IMR-90 (cell line): ENCODE results near the gene SCFD2. TPM values are rescaled to one million over a fixed set of nuclear protein-coding genes. Genes with fewer than 3 reads are reported as not detected.

ENCODE experiments used
- ATAC-seq: fragments of 200-7000 bp; cut with Tn5 transposase; 2 replicates; pipeline ENCODE4 v1.9.1; 2020; ENCODE audit warnings: low read depth, mild to moderate bottlenecking, moderate library complexity
- BruUV-seq: library from RNA; stranded (reverse); fragments of 400-500 nt; replicated peaks from 2 replicates; lab custom pipeline; 2021; lab: Mats Ljungman, UMichigan
- CTCF ChIA-PET: fragments of 300-600 bp; formaldehyde crosslinking; extraction: SDS; loops from one replicate; lab custom pipeline; 2021; ENCODE audit warnings: antibody characterized with exemption; lab: Yijun Ruan, JAX
- POLR2A ChIA-PET: fragments of 300-600 bp; sonication (Branson Sonifier 250); formaldehyde crosslinking; loops from one replicate; lab custom pipeline; 2022; ENCODE audit warnings: antibody characterized with exemption; ENCODE audit not compliant: unreplicated experiment; lab: Charles Lee
- DNase-seq: peaks from one replicate; pipeline ENCODE4 v3.0.0; 2013
- H2AFZ ChIP-seq: replicated peaks from 2 replicates; pipeline ENCODE3; 2013; ENCODE audit warnings: low read length, mild to moderate bottlenecking; ENCODE audit not compliant: poor library complexity
- H2AK5ac ChIP-seq: 2 replicates; pipeline ENCODE4 v1.6.1; 2013; ENCODE audit warnings: low read depth, low read length, inconsistent platforms
- H2AK9ac ChIP-seq: replicated peaks from 2 replicates; pipeline ENCODE3; 2013; ENCODE audit warnings: mild to moderate bottlenecking, low read depth, low read length, moderate library complexity; ENCODE audit not compliant: poor library complexity
- H2BK120ac ChIP-seq: 2 replicates; pipeline ENCODE4 v1.6.1; 2013; ENCODE audit warnings: low read depth, low read length, inconsistent platforms
- H2BK15ac ChIP-seq: 3 replicates; pipeline ENCODE4 v1.6.1; 2013; ENCODE audit warnings: low read depth, low read length, inconsistent platforms
- H2BK20ac ChIP-seq: 2 replicates; pipeline ENCODE4 v1.6.1; 2013; ENCODE audit warnings: low read depth, mild to moderate bottlenecking, inconsistent platforms, low read length, moderate library complexity
- H2BK5ac ChIP-seq: 2 replicates; pipeline ENCODE4 v1.6.1; 2013; ENCODE audit warnings: mild to moderate bottlenecking, low read depth, low read length, inconsistent platforms; ENCODE audit not compliant: poor library complexity, severe bottlenecking
- H3K14ac ChIP-seq: replicated peaks from 2 replicates; pipeline ENCODE4 v1.6.1; 2013; ENCODE audit warnings: low read depth, low read length, inconsistent platforms
- H3K18ac ChIP-seq: 2 replicates; pipeline ENCODE4 v1.6.1; 2013; ENCODE audit warnings: low read depth, low read length, control low read depth
- H3K23ac ChIP-seq: 2 replicates; pipeline ENCODE4 v1.6.1; 2013; ENCODE audit warnings: low read depth, low read length, inconsistent platforms
- H3K27ac ChIP-seq: 2 replicates; pipeline ENCODE4 v1.5.1; 2013; ENCODE audit warnings: mild to moderate bottlenecking, control low read depth, low read length; ENCODE audit not compliant: insufficient read depth
- H3K27me3 ChIP-seq: 2 replicates; pipeline ENCODE4 v1.6.1; 2013; ENCODE audit warnings: low read length; ENCODE audit not compliant: control insufficient read depth, insufficient read depth
- H3K36me3 ChIP-seq: 2 replicates; pipeline ENCODE4 v1.6.1; 2013; ENCODE audit warnings: low read length, mixed read lengths; ENCODE audit not compliant: control insufficient read depth, insufficient read depth
- H3K4ac ChIP-seq: 2 replicates; pipeline ENCODE4 v1.6.1; 2013; ENCODE audit warnings: low read depth, low read length, inconsistent platforms
- H3K4me1 ChIP-seq: 2 replicates; pipeline ENCODE4 v1.6.1; 2013; ENCODE audit warnings: low read length, mixed read lengths; ENCODE audit not compliant: control insufficient read depth, insufficient read depth
- H3K4me2 ChIP-seq: 2 replicates; pipeline ENCODE4 v1.6.1; 2013; ENCODE audit warnings: low read depth, mild to moderate bottlenecking, control low read depth, low read length, moderate library complexity
- H3K4me3 ChIP-seq: 2 replicates; pipeline ENCODE4 v1.5.1; 2013; ENCODE audit warnings: low read depth, mild to moderate bottlenecking, control low read depth, low read length, moderate library complexity; ENCODE audit not compliant: insufficient read depth
- H3K56ac ChIP-seq: 2 replicates; pipeline ENCODE4 v1.6.1; 2013; ENCODE audit warnings: low read length, inconsistent platforms; ENCODE audit not compliant: insufficient read depth; ENCODE audit errors: extremely low read depth
- H3K79me1 ChIP-seq, 2 experiments: 2 replicates each; pipeline ENCODE4 v1.6.1; 2013; ENCODE audit warnings: low read length in 2 of 2, inconsistent platforms in 1 of 2, low read depth in 1 of 2
- H3K9ac ChIP-seq: 2 replicates; pipeline ENCODE4 v1.6.1; 2013; ENCODE audit warnings: low read depth, low read length, control low read depth
- H3K9me1 ChIP-seq: 2 replicates; pipeline ENCODE4 v1.6.1; 2013; ENCODE audit warnings: low read length, inconsistent platforms; ENCODE audit not compliant: insufficient read depth
- H3K9me3 ChIP-seq: 2 replicates; pipeline ENCODE4 v1.6.1; 2013; ENCODE audit warnings: low read length; ENCODE audit not compliant: control insufficient read depth, insufficient read depth
- H4K20me1 ChIP-seq: 2 replicates; pipeline ENCODE4 v1.6.1; 2013; ENCODE audit warnings: low read length, inconsistent platforms; ENCODE audit not compliant: insufficient read depth
- H4K5ac ChIP-seq: 2 replicates; pipeline ENCODE4 v1.6.1; 2013; ENCODE audit warnings: mild to moderate bottlenecking, low read depth, low read length, control low read depth
- H4K8ac ChIP-seq, 2 experiments: 2 replicates each; pipeline ENCODE4 v1.6.1; 2013; ENCODE audit warnings: low read depth in 2 of 2, low read length in 2 of 2, control low read depth in 1 of 2, inconsistent platforms in 1 of 2
- H4K91ac ChIP-seq: 2 replicates; pipeline ENCODE4 v1.6.1; 2013; ENCODE audit warnings: low read depth, low read length, inconsistent platforms; ENCODE audit not compliant: insufficient read depth
- BHLHE40 ChIP-seq: fragments of 150-350 bp; IDR thresholded peaks from 2 replicates; pipeline ENCODE4 v1.6.1; 2016; ENCODE audit warnings: mild to moderate bottlenecking, low read depth, low read length
- CEBPB ChIP-seq: IDR thresholded peaks from 2 replicates; pipeline ENCODE4 v1.6.1; 2012; ENCODE audit warnings: low read depth, low read length, improper control_type of control experiment
- CTCF ChIP-seq: conservative IDR thresholded peaks from 2 replicates; pipeline ENCODE4 v1.5.1; 2012; ENCODE audit warnings: mild to moderate bottlenecking, low read depth, low read length, improper control_type of control experiment
- FOS ChIP-seq: fragments of 150-350 bp; IDR thresholded peaks from 2 replicates; pipeline ENCODE4 v1.6.1; 2016; ENCODE audit warnings: low read depth, low read length
- MAFK ChIP-seq: IDR thresholded peaks from 2 replicates; pipeline ENCODE4 v1.6.1; 2012; ENCODE audit warnings: low read depth, low read length, improper control_type of control experiment
- MAZ ChIP-seq: IDR thresholded peaks from 2 replicates; pipeline ENCODE4 v1.6.1; 2012; ENCODE audit warnings: low read depth, mild to moderate bottlenecking, low read length, improper control_type of control experiment, moderate library complexity, borderline replicate concordance
- MXI1 ChIP-seq: IDR thresholded peaks from 2 replicates; pipeline ENCODE4 v1.6.1; 2012; ENCODE audit warnings: low read depth, mild to moderate bottlenecking, low read length, moderate library complexity, borderline replicate concordance
- POLR2A ChIP-seq: IDR thresholded peaks from 2 replicates; pipeline ENCODE4 v1.6.1; 2012; ENCODE audit warnings: mild to moderate bottlenecking, low read depth, low read length
- RAD21 ChIP-seq: IDR thresholded peaks from 2 replicates; pipeline ENCODE4 v1.6.1; 2012; ENCODE audit warnings: low read length, improper control_type of control experiment
- RCOR1 ChIP-seq: IDR thresholded peaks from 2 replicates; pipeline ENCODE4 v1.6.1; 2012; ENCODE audit warnings: mild to moderate bottlenecking, low read length, improper control_type of control experiment; ENCODE audit not compliant: insufficient replicate concordance
- RFX5 ChIP-seq: IDR thresholded peaks from 2 replicates; pipeline ENCODE4 v1.8.0; 2012; ENCODE audit warnings: low read depth, mild to moderate bottlenecking, low read length, moderate library complexity
- SMC3 ChIP-seq: fragments of 150-350 bp; IDR thresholded peaks from 2 replicates; pipeline ENCODE4 v1.6.1; 2016; ENCODE audit warnings: low read depth, mild to moderate bottlenecking, antibody characterized with exemption, low read length, moderate library complexity
- WGBS, 2 experiments: methylation state at CpG; one replicate each; pipeline versions ENCODE4 v1.1.5 to v1.1.7; 2013; ENCODE audit warnings: missing lambda C conversion rate in 2 of 2; ENCODE audit not compliant: insufficient read length in 1 of 2; ENCODE audit errors: extremely low coverage in 2 of 2; 5-methylcytosine and 5-hydroxymethylcytosine counted together
- dilution Hi-C: fragments of 300-500 bp; cut with HindIII; formaldehyde crosslinking; loops from one replicate; pipeline ENCODE4 v1.14.3; 2018; ENCODE audit warnings: low sequenced_read_pairs; ENCODE audit not compliant: unreplicated experiment
- in situ Hi-C: fragments of 300-500 bp; cut with MboI; formaldehyde crosslinking; loops from 3 replicates; pipeline ENCODE4 v1.14.3; 2019; ENCODE audit warnings: low sequenced_read_pairs, inconsistent platforms, mixed read lengths
- intact Hi-C: fragments of 100-400 bp; cut with micrococcal nuclease; formaldehyde crosslinking; loops from 2 replicates; pipeline ENCODE4 v1.10.0; 2022
- polyA plus RNA-seq, 3 experiments: library from polyadenylated mRNA; depleted of rRNA; stranded (reverse); fragments of >200 nt; gene quantifications; 2 replicates each; pipeline ENCODE4 v1.2.3, GENCODE V29; 2012; ENCODE audit warnings: low replicate concordance in 1 of 3
- total RNA-seq: library from RNA; depleted of rRNA; stranded (reverse); fragments of >200 nt; gene quantifications from 2 replicates; pipeline ENCODE4 v1.2.3, GENCODE V29; 2012
- TF ChIP-seq, protein P1 (sequence below): fragments of 150-350 bp; IDR thresholded peaks from 2 replicates; pipeline ENCODE4 v1.6.1; 2017; ENCODE audit warnings: mild to moderate bottlenecking, antibody characterized with exemption, low read length, low read depth
- TF ChIP-seq, protein P2 (sequence below): fragments of 150-350 bp; IDR thresholded peaks from 2 replicates; pipeline ENCODE4 v1.6.1; 2016; ENCODE audit warnings: low read depth, mild to moderate bottlenecking, low read length, moderate library complexity, borderline replicate concordance

The SCFD2 gene
- total and polyA plus RNA-seq, 2 of the 4 experiments (the other 2 are of a cell fraction), result 18.9 to 62.4 TPM

- POLR2A ChIA-PET, result interaction anchor here (0.7 kb wide), 1 partner anchor 268 kb away, joined by 5 read pairs; no protein-coding TSS in a partner anchor
- dilution Hi-C loops, result no loop called here
- Histone ChIP-seq H2BK5ac (no peak overlapping the region), H3K4me3 (no peak overlapping the region), H2AK9ac (no peak overlapping the region), H2BK15ac (peak overlapping the region; percentile 74; the same call in 1 of the 3 replicates), H3K9ac (no peak overlapping the region), H4K91ac (peak overlapping the region; percentile 17; the same call in 1 of the 2 replicates), H3K23ac (no peak overlapping the region), H2AFZ (peak overlapping the region; percentile 67), H4K5ac (no peak overlapping the region), H3K9me3 (no peaks in the 10 kb centered on the region), H2BK20ac (peak overlapping the region; percentile 75), H2AK5ac (peak overlapping the region; percentile 15; the same call in 1 of the 2 replicates), H4K20me1 (no peaks in the 10 kb centered on the region), H3K4ac (peak overlapping the region; percentile 17; the same call in 1 of the 2 replicates), H3K18ac (no peak overlapping the region; the same call in 1 of the 2 replicates), H3K27ac (no peak overlapping the region), H2BK120ac (peak overlapping the region; percentile 37), H3K27me3 (no peaks in the 10 kb centered on the region), H3K36me3 (no peaks in the 10 kb centered on the region), H3K4me1 (peaks cover 23% of the 10 kb centered on the region), H3K4me2 (no peak overlapping the region; the same call in 1 of the 2 replicates), H3K9me1 (peaks cover 15% of the 10 kb centered on the region), H3K79me1 (no peaks in the 10 kb centered on the region), H4K8ac (peak overlapping the region in 1 of 2 experiments; percentile 2; a peak in 1 of 4 replicates), H3K56ac (no peak overlapping the region; the same call in 1 of the 2 replicates), H3K14ac (peak overlapping the region; percentile 17)
- WGBS, 2 experiments, result 10% methylated on average over 4 of the region's 18 CpGs; no CpG with 5 or more reads in 1 of the 2 experiments
- no TSS peak for BruUV-seq
- in situ Hi-C loops, result no loop called here
- DNase-seq (peak; percentile 19), ATAC-seq (peak; percentile 39)
- intact Hi-C loops, result no loop called here
- CTCF ChIA-PET, result interaction anchor here (0.6 kb wide), 1 partner anchor 53 kb away, joined by 3 read pairs; no protein-coding TSS in a partner anchor
- TF ChIP-seq SMC3 (no peak), MAZ (no peak), RAD21 (no peak), CTCF (no peak), RFX5 (no peak), MXI1 (no peak), CEBPB (no peak), BHLHE40 (no peak), RCOR1 (no peak), MAFK (no peak), FOS (no peak), POLR2A (no peak)
- TF ChIP-seq, protein P1, sequence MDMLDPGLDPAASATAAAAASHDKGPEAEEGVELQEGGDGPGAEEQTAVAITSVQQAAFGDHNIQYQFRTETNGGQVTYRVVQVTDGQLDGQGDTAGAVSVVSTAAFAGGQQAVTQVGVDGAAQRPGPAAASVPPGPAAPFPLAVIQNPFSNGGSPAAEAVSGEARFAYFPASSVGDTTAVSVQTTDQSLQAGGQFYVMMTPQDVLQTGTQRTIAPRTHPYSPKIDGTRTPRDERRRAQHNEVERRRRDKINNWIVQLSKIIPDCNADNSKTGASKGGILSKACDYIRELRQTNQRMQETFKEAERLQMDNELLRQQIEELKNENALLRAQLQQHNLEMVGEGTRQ, result no peak
- TF ChIP-seq, protein P2, sequence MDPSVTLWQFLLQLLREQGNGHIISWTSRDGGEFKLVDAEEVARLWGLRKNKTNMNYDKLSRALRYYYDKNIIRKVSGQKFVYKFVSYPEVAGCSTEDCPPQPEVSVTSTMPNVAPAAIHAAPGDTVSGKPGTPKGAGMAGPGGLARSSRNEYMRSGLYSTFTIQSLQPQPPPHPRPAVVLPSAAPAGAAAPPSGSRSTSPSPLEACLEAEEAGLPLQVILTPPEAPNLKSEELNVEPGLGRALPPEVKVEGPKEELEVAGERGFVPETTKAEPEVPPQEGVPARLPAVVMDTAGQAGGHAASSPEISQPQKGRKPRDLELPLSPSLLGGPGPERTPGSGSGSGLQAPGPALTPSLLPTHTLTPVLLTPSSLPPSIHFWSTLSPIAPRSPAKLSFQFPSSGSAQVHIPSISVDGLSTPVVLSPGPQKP, result no peak
These were observed 524.0 kb downstream of the SCFD2 start for GRCh38 chr4:52841682-52842456.
